Measurements from ENCODE around the gene PPP1R15A.

GRCh38 chr19:48895226-48895625 is 23.0 kb downstream of the PPP1R15A start:
- no peak for TF ChIP-seq EZH2 (IDR thresholded peaks at IDR 0.05; ENCODE audit: low read length)
- TF ChIP-seq, protein P1, sequence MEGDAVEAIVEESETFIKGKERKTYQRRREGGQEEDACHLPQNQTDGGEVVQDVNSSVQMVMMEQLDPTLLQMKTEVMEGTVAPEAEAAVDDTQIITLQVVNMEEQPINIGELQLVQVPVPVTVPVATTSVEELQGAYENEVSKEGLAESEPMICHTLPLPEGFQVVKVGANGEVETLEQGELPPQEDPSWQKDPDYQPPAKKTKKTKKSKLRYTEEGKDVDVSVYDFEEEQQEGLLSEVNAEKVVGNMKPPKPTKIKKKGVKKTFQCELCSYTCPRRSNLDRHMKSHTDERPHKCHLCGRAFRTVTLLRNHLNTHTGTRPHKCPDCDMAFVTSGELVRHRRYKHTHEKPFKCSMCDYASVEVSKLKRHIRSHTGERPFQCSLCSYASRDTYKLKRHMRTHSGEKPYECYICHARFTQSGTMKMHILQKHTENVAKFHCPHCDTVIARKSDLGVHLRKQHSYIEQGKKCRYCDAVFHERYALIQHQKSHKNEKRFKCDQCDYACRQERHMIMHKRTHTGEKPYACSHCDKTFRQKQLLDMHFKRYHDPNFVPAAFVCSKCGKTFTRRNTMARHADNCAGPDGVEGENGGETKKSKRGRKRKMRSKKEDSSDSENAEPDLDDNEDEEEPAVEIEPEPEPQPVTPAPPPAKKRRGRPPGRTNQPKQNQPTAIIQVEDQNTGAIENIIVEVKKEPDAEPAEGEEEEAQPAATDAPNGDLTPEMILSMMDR (optimal IDR thresholded peaks at IDR 0.05 in 1 of 3, IDR thresholded peaks at IDR 0.05 in 1 of 3, conservative IDR thresholded peaks at IDR 0.05 in 1 of 3; ENCODE audit: extremely low read depth in 1 of 3, insufficient read depth in 2 of 3, low read length in 3 of 3) = no peak
